HG03097 (cell line): Measurements from ENCODE around the gene DPEP1.
"Not testable (repeated sequence)": the region's sequence is repeated elsewhere in the genome, so short reads cannot be mapped to it uniquely, and the experiment has no call there.

Experiments used
- ATAC-seq: cut with Tn5 transposase; IDR thresholded peaks from one replicate; pipeline ENCODE4 v1.9.1; 2021; ENCODE audit not compliant: unreplicated experiment, low FRiP score

Gene DPEP1

DNA sequence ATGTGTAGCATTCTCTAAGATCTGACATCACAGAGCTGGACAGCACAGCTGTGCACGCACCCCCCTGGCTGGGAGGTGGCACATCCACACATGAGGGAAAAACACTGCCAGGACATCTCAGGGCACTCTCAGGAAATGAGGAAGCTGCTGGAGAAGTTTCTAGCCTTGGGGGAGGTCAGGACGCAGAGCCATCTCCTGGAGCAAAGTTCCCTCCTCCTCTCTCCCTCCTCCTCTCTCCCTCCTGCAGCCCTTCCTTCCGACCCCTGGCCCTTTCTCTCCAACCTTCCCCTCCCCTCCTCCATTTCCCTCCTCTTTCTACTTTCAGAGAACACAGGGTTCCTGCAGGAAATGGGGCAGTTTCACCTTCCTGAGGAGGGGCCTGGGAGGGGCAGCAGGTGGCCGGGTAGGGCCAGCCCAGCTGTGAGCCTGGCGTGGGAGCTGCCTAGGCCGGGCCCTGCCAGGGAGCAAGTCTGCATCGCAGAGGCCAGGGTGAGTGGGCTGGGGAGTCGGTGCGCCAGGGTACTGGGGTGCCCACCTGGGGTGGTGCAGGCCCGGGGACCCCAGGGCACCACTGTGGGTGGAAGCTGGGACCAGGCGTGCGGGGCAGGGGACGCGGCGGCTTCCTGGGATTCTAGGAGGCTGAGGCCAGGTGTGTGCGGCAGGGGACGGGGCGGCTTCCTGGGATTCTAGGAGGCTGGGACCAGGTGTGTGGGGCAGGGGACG lies at the start of gene DPEP1:
DPEP1 (plus strand) TSS at position 412 of the 723 bp plus-strand sequence. CDS start 16,769 bp downstream, outside the sequence.
- ATAC-seq, result no peak

DNA sequence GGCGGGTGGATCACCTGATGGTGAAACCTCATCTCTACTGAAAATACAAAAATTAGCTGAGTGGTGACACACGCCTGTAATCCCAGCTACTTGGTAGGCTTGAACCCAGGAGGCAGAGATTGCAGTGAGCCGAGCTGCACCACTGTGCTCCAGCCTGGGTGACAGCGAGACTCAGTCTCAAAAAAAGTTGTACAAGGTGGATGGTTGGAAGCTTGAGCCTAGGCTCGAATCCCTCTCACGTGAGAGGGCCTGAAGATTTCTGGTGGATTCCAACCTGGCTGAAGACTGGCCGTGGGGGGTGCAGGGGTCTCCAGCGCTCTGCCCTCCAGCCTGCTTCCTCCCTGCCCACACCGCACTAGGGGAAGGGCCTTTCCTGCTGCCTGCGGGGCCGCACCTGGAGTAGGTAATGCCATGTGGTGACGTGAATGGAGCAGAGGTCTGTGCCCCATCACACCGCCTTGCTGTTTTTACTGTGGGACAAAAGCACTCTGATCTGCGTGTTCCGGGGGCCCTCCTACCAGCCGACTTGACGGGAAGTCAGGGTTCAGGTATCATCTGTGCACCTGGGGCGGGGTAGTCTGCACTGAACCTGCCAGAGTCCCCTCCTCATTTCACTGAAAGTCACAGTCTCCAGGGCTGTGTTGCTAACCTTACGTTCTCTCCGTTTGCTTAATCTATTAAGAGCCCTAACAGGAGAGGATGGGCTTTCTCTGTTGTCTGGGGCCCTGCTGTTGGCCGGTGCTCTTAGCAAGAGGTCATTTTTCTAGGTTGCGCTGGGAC lies 48.8 kb upstream of the DPEP1 start:
- no peak for ATAC-seq

DNA sequence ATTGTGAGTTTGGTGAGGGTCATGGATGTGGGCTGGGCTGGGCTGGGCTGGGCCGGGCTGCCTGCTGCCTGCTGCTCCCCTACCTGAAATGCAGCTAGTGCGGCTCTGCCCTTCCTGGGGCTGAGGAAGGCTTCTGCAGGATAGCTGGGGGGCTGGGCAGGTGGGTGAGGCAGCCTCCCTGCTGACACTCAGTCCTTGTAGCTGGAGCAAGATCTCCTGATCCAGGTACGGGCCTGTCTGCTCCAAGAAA lies 48.3 kb upstream of the DPEP1 start:
- no peak for ATAC-seq

DNA sequence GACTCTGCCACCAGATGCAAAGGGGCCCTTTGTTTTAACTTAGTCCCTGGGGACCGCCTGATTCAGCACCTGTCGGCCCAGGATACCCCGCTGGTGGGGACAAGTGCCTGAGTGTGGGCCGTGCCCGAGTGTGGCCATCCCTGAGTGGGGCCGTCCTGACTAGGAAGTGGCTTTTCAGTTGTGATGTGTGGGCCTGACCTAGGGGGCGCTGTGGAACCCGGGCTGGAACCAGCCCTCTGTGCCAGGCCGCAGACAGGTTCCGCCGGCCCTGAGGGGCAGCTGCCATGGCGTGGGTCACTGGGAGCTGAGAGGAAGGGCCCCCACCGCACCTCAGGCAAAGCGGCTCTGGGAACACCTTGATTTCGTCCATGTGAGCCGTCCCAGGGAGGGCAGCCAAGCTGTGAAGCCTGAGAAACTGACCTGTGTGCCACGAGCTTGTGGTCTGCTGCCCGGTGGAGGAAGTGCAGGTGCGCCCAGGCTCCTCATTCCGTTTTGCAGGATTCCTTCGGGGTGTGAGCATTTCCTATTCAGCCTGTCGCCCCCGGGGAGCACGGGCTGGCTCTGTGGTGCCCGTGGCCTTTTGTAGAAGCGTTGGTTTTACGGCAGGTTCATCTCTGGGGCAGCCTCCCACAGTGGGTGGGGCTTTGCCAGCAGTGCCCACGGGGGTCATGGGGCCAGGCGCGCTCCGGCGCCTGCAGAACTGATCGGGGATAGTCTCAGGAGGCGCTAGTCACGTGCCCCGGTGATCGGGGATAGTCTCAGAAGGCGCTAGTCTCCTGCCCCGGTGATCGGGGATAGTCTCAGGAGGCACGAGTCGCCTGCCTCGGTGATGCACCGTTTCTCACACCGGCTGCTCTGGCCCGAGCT lies 47.7 kb upstream of the DPEP1 start:
- ATAC-seq, result no peak

DNA sequence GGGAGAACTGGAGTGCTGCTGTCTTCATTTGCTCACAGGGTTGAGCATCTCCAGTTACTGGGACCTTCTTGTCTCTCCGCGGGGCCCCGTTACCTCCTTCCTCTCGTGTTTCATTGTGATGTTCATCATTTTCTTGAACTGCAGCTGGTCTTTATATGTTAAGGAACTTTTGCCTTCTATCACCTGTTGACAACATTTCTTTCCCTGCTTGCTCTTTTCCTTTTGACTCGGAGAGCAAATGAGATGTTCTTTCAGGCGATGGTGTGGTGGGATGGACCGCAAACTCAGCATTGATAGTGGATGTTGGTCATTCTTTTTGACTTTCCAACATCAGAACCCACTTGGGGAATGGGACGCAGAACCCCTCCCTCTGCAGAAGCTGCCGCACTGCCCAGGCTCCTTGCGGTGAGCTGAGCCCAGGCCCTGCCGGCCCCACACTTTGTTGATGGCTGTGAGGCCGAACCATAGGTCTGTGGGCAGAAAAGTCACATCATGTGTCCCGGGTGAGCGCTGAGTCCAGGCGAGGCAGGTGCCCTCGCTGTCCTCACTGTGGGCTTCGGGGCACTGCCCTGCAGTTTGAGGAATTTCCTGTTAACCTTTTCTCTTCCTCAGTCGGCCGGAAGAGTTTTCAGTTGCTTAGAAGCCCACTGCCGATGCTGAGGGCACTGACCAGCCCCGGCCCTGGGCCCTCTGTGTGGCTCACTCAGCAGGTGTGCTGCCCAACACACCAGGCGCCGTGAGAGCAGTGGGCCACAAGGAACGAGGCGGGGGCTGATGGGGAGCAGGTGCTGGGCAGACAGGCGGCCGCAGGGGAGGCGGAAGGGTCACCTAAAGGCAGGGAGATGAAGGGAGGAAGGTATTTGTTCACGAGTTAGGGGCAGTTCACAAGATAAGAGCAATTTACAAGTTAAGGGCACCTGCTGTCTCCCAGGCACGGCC lies 45.5 kb upstream of the DPEP1 start:
- ATAC-seq, result no peak

DNA sequence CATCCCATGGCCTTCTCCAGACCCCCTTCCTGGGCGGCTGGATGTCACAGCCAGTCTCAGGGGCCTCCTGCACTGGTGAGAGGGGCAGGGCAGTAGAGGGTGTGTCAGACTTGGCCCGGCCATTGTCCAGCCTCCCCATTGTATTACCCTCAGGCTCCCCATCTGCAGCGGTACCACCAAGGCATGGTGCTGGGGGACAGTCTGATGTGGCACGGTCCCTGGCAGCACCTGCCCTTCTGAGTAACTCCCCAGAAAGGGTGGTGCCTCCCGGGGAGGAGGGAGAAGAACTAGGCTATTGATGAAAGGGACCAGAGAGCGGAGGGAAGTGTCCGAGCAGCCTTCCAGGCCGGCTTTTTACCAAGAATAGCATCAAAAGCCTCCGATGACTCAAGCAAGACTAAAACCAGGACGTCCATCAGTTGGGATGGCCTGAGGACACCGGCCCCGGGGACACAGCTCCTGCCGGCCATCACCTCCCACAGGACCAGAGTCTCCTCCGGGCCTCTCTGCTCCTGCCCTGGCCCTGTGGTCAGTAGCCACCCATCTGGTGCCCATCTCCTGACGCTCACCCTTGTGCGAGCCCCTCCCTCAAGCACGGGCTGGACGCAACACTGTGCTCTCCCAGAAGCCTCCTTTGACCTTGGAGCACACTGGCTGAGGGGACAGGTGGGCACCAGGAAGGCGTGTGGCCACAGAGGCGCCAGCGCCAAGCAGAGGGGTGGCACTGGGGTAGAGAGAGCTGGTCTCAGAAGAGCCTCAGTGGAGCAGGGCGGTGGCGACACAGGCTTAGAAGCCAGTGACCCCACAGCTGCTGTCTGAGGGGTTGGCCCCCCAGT lies 43.7 kb upstream of the DPEP1 start:
- no peak for ATAC-seq

DNA sequence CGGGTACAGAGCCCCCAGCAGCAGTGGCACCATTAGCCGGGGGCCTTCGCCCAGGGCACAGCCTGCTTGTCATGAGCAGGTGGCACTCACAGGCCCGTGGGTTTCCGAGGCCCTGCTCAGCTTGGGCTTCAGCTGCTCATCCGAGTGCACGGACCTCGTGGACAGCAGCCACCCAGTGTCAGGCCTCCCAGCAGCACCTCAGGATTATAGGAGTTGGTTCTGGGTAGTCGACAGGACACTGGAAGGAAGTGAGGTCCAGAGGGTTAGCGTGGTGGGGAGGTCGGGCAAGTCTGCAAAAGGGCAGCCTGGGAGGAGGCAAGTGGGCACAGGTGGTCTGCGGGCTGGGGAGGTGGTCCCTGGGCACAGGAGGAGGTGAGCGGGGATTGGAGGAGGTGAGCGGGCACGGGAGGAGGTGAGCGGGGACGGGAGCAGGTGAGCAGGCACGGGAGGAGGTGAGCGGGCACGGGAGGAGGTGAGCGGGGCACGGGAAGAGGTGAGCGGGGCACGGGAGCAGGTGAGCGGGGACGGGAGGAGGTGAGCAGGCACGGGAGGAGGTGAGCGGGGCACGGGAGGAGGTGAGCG lies 43.0 kb upstream of the DPEP1 start:
- ATAC-seq, result no peak

DNA sequence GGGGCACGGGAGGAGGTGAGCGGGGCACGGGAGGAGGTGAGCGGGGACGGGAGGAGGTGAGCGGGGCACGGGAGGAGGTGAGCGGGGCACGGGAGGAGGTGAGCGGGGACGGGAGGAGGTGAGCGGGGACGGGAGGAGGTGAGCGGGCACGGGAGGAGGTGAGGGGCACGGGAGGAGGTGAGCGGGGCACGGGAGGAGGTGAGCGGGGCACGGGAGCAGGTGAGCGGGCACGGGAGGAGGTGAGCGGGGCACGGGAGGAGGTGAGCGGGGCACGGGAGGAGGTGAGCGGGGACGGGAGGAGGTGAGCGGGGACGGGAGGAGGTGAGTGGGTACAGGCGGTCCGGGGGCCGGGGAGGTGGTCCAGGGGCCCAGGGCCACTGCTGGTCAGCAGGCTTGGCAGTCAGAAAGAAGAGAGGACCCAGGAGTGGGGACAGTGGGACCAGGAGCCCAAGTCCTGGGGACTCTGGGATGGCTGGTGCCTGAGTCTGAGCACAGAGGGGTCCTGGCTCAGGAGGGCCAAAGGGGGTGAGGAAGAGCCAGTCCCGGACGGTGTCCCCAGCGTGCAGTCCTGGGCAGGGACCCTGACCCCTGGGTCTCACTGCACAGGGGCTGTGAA lies 42.4 kb upstream of the DPEP1 start:
- ATAC-seq, result not testable (repeated sequence)

DNA sequence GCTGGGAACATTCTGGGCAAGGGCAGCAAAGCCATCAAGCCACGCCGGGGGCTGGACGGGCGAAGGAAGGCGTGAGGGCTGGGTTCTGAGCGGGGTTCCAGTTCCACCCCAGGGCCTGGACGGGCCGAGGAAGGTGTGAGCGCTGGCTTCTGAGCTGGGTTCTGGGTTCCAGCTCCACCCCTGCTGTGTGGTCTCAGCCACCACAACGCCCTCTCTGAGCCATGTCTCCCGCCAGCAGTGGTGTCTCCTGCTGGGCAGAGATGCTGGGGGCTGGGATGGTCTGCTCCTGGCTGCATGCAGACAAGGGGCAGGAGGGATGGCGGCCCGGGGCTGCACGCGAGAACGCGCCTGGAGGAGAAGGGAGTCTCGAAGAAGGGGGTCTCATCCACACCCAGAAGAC lies 41.8 kb upstream of the DPEP1 start:
- ATAC-seq, result no peak

DNA sequence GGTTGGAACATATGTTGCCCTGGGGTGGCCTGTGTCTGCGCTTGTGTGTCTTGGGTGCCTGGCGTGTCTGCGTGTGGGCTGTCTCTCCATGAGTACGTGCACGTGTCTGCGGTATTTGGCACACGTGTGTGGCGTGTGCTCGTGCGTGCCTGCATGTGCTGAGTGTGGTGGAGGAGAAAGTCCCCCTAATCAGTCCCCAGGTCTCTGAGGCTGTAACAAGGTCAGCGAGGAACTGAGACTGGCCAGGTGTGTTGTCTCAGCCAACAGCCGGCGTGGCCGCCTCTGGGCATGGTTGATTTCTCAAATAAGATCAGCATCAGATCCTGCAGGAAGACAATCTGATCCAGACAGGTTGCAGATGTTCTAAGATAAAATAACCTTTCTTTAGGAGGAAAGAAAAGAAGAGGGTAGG lies 41.4 kb upstream of the DPEP1 start:
- ATAC-seq, result no peak

DNA sequence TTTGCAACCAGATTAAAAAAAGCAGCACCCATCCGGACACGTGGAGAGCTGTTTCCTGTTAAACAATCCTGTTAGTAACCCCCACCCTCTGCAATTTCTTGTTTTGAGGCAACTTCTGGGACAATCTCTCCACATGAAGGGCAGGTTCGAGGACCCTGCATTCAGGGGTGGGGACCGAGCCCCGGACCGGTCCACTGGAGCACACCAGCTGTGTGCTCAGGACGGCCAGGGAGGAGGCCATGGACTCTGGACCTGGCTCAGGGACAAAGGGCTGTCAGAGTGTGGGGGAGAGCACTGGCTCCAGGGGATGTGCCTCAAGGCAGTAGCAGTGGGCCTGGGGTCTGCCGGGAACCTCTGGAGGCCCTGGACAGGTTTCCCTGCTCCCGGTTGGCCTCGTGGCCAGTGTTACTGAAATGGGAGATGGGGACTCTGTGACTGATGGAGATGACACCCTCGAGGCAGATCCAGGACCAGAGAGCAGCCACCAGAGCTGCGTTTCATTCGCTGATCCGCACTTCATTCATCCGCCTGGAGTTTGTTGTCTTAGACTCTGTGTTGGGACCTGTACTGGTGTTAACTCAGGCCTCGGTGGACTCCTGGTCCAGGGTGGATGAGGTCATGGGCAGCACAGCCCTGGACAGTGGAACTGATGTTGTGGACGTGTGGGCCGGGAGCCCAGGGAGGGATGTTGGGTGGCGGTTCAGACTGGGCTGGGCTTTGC lies 40.8 kb upstream of the DPEP1 start:
- no peak for ATAC-seq

DNA sequence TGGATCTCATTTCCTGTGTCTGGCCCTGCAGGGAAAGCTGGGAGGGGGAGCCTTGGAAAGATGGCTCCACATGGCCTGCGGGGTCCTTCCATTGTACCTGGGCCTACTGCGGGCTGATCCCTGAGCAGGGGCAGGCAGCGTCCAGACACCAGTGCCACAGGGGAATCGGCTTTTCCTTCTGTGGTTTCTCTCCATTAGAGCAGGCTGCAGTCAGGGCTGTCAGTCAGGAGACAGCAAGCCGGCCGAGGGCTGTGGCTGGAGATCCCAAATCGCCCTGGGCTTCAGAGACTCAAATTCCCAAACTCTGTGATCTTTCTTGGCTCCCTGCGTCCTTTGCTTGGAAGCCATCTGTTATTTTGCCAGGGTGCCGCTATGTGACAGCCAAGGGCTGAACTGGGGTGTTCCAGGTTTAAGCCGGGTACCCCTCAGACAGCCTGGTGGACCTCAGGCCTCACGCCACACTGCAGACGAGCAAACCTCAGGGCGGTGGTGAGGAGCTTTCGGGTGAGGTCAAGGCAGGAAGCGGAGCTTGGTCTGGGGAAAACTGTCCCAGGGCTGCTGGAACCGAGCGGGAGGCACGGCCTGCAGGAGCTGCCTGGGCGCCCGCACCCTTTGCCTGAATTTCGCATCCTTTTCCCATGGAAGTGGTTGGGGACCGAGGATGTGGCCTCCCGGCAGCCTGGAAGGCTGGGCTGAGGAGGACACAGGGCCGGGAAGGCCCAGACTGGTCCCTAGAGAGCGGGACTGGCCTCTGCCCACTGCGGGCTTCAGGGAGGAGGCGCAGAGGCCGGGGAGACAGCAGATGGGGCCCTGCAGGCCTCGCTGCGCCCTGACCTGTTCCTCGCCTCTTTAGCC lies 39.4 kb upstream of the DPEP1 start:
- peak; percentile 8 for ATAC-seq

DNA sequence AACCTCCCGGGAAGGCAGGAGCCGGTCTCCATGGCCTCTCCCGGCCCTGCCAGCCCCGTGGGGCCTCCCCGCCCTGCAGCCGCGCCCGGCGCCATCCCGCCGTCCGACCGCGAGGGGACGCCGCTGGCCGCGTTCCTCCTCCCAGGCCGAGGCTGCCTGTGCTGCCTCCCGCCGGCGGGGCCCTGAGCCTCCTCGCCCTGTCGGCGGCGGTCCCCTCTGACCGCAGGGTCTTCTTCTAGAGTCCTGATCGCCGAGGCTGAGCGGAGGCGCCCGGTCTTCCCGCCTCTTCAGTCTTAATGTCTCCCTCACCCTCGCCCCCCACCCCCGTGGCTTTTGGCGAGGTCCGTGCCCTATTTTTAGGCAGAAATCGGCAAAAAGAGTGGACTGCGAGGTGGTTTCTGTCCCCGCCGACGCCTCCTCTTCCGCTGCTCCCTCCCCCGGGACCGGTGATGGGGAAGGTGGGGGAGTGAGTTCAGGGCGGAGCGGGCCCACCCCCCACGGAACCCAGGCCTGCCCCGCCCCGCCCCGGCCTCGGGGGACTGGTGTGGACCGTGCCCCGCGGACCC lies 38.7 kb upstream of the DPEP1 start:
- ATAC-seq, result peak; percentile 54

DNA sequence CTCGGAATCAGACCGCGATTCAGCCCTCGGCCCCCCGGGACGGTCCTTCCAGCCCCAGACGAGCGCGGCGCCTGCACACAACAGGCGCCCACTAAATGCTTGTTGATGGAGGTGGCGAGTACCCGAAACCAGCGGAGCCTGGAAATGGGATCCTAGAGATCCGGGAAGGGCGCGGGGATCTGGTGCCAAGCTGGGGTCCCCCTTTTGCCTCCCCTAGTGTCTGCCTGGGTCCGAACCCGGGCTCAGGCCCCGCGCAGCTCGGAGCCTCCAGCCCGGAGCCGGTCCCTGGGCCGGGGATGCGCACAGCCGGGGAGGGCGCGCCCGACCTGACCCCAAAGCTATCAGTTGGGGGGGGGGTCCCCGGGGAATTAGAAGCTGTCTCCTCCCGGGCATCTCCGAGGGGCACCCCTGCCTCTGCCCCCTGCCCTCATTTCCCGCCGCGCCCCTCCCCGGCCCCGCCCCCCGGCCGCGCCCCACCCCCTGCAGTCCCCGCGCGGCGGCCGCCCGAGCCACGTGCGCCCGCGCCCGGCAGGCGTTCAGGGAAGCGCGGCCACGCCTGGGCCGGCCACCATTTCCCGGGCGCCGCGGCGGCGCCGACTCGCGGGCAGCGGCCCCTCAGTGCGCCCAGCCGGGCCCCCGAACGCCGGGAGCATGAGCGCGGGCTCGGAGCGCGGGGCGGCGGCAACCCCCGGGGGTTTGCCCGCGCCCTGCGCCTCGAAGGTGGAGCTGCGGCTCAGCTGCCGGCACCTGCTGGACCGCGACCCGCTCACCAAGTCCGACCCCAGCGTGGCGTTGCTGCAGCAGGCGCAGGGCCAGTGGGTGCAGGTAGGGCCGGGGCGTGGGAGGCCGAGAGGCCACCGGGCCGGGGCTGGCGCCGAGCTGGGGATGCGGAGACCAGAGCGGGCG lies 37.9 kb upstream of the DPEP1 start, which contains the start of gene CPNE7:
CPNE7 (plus strand) TSS at position 512 of the 906 bp plus-strand sequence; CDS start at position 652, 140 bp downstream.
- ATAC-seq, result no peak

DNA sequence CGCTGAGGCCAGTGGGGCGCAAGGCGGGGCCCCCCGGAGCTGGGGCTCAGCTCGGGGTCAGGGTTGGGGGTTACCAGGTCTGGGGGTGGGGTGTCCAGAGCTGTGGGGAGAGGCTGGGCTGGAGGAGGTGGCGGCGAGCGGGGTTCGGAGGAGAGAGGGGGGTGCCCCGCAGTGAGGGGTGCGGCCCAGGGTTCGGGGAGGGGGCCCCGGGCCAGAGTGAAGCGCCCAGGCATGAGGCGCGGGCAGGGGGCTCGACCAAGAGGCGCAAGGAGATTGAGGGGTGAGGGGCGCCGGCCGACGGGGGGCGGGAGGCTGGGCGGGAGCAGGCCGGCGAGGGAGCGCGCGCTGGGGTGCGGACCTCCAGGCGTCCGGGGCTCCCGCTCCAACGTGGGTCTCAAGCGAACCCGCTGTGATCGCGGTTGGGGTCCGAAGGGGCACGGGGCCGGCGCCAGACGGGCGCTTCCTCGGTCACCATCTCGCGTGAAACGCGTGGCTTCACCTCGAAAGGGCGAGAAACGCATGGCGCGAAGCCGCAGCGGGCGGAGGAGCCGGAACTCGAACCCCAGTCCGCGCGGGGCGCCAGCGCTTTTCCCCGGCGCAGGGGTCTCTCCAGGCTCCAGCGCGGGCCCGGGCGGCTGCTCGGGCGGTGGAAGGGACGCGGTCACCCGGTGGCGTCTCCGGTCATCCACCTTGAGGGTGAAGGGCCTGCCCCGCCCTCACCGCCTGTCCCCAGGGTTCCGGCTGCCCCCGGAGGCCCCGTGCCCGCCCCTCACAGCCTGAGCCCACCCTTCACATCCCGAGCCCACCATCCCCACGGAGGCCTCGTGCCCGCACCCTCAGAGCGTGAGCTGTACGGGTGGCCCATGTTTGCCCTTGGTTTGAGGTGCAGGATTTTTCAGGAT lies 37.0 kb upstream of the DPEP1 start:
- ATAC-seq, result no peak
